Gastrocnemius medialis (tissue), 4 donors: ENCODE results near the gene IGF2BP2.

Source experiments
- CTCF ChIP-seq, 5 experiments: fragments of 450-650 bp in 3 of 5; fragments of 200-600 bp in 2 of 5; sonication (generic) in 2 of 5; IDR thresholded peaks in 4 of 5; conservative IDR thresholded peaks in 1 of 5; 1 replicate in 4 of 5; 2 replicates in 1 of 5; pipeline ENCODE4 v1.5.1; 2016 to 2019; ENCODE audit warnings: antibody characterized with exemption in 5 of 5, mild to moderate bottlenecking in 3 of 5, moderate library complexity in 3 of 5
- POLR2A ChIP-seq, 2 donors: fragments of 450-650 bp; IDR thresholded peaks; one replicate each; pipeline ENCODE4 v1.6.1; 2017; ENCODE audit warnings: antibody characterized with exemption in 2 of 2, mild to moderate bottlenecking in 2 of 2, moderate library complexity in 2 of 2

DNA sequence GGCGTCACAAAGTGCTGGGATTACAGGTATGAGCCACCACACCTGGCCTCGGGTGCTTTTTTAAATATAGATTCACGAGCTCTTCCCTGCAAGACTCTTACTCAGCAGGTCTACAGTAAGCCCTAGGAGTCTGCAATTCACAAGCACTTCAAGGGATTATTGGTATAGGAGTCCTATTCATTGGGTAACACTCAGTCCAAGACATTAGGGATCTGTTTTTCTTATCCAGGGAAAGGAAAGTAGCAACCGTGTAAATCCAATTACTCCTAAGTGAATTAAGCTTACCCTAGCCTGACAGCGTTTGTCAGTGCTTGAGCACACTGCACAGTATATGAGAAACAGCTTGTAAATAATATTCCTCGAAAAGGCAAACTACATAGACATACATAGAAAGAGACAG is 128.8 kb downstream of the IGF2BP2 start:
- TF ChIP-seq CTCF (IDR thresholded peaks at IDR 0.05 in 4 of 5, conservative IDR thresholded peaks at IDR 0.05 in 1 of 5) (no peak), POLR2A (IDR thresholded peaks at IDR 0.05) (no peak)
